ENCODE results near the gene ASTL. TPM values are rescaled to one million over a fixed set of nuclear protein-coding genes. Genes with fewer than 3 reads are reported as not detected.

The ASTL gene
- total RNA-seq, 4 donors from 2014 or later = 0.87 to 1.7 TPM; not detected in 2

DNA sequence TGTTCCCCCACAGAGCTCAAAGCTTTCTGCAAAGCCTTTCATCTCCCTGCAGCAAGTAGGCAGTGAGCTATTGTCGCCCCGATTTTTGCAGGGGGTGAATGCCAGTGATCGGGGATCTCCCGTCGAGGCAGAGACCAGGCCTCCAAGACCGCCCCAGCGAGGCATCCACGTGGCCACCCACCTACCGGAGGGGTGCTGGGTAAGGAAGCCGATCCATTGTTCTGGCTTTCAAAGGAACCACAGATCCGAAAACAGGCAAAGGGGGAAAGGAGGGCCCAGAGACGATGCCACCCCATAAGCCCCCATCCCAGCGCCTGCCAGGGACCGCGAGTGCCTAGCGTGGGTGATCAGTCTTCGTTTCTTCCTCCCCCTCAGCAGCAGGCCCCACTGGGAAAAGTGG lies 24.4 kb downstream of the ASTL start:
- TF ChIP-seq POLR2AphosphoS5 (IDR thresholded peaks at IDR 0.05) (no peak), EP300 (IDR thresholded peaks at IDR 0.05) (no peak), POLR2A (IDR thresholded peaks at IDR 0.05) (no peak), CTCF (IDR thresholded peaks at IDR 0.05) (no peak)
- 88% methylated on average over 17 of the region's 17 CpGs for WGBS
- no peak overlapping the region for H3K27ac ChIP-seq
- no peaks in the 10 kb centered on the region for H3K9me3 ChIP-seq
- DNase-seq (ENCODE audit: low spot score in 2 of 2) = no peak
- peaks cover 37% of the 10 kb centered on the region for H3K27me3 ChIP-seq
- H3K36me3 ChIP-seq = no peaks in the 10 kb centered on the region
- H3K4me1 ChIP-seq = peaks cover 24% of the 10 kb centered on the region
- no peak overlapping the region for H3K4me3 ChIP-seq

DNA sequence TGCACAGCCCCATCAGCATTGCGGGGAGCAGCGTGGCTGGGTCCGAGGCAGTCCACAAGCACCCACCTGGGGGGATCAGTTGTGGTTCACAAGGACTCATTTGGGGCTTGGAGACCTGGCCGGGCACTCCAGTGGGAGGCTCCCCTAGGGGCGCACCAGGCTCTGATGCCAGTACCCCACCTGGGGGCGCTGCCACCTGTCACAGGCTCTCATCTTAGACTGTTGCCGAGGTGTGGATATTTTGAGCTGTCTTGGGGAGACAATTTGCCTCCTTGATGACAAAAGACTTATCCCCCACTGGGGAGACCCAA lies 25.0 kb downstream of the ASTL start:
- no peak for DNase-seq (ENCODE audit: low spot score in 2 of 2)
- no peak overlapping the region for H3K27ac ChIP-seq
- no peak overlapping the region for H3K4me3 ChIP-seq
- TF ChIP-seq CTCF (IDR thresholded peaks at IDR 0.05) (no peak), POLR2AphosphoS5 (IDR thresholded peaks at IDR 0.05) (no peak), POLR2A (IDR thresholded peaks at IDR 0.05) (no peak), EP300 (IDR thresholded peaks at IDR 0.05) (no peak)
- no peaks in the 10 kb centered on the region for H3K9me3 ChIP-seq
- 96% methylated on average over 7 of the region's 7 CpGs for WGBS
- H3K36me3 ChIP-seq = no peaks in the 10 kb centered on the region
- peaks cover 31% of the 10 kb centered on the region for H3K27me3 ChIP-seq
- H3K4me1 ChIP-seq = peaks cover 24% of the 10 kb centered on the region

DNA sequence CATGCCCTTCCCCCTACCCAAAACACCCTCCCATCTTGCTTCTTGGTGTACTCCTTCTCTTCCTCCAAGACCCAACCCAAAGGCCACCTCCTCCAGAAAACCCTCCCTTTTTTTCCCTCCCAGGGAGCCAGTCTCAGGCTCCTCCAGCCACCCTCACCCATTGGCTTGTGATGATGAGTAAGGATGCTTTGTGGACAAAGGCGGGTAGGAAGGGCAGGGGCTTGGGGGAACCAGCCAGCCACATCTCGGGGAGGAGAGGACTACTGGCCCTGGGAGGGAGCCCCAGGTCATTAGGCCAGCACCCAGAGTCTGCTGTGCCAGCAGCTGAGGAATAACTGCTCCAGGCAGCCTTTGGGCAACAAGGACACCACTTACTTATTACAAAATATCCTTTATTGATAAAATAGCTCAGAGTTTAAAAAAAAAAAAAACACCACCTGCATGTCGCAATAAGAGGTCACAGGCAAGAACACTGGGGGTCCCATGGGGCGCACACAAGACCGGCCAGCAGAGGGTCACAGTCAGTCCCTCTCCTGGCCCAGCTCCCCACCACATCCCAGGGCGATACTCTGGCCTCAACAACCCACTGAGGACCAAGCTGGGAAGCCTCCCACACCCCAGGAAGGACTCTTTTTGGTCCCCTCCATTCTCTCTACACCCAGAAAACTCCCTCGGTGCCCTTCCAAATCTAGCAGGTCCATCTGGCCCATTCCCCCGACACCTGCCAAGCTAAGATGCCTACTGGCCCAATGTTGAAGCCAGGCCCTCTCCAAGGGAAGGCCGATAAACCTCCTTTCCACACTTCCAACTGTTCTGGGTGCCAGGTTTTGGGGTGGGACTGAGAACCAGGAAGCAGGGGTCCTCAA lies 25.6 kb downstream of the ASTL start:
- WGBS = 90% methylated on average over 9 of the region's 9 CpGs
- H3K4me1 ChIP-seq = peaks cover 19% of the 10 kb centered on the region
- no peak overlapping the region for H3K4me3 ChIP-seq
- no peak for TF ChIP-seq POLR2A (IDR thresholded peaks at IDR 0.05)
- TF ChIP-seq POLR2AphosphoS5 (IDR thresholded peaks at IDR 0.05) = no peak
- TF ChIP-seq EP300 (IDR thresholded peaks at IDR 0.05) = no peak
- no peak for TF ChIP-seq CTCF (IDR thresholded peaks at IDR 0.05)
- H3K9me3 ChIP-seq = no peaks in the 10 kb centered on the region
- no peak overlapping the region for H3K27ac ChIP-seq
- H3K36me3 ChIP-seq = no peaks in the 10 kb centered on the region
- H3K27me3 ChIP-seq = peaks cover 28% of the 10 kb centered on the region
- DNase-seq (ENCODE audit: low spot score in 2 of 2) = no peak

- DNase-seq (ENCODE audit: low spot score in 2 of 2) = peak in 1 of 2 donors; percentile 49
- no peaks in the 10 kb centered on the region for H3K9me3 ChIP-seq
- H3K36me3 ChIP-seq = no peaks in the 10 kb centered on the region
- no peak overlapping the region for H3K27ac ChIP-seq
- peaks cover 20% of the 10 kb centered on the region for H3K27me3 ChIP-seq
- no peak overlapping the region for H3K4me3 ChIP-seq
- peaks cover 11% of the 10 kb centered on the region for H3K4me1 ChIP-seq
- TF ChIP-seq POLR2AphosphoS5 (IDR thresholded peaks at IDR 0.05) (no peak), EP300 (IDR thresholded peaks at IDR 0.05) (no peak), POLR2A (IDR thresholded peaks at IDR 0.05) (no peak)
- 78% methylated on average over 4 of the region's 7 CpGs for WGBS
Observed at GRCh38 chr2:96111823-96112500, 26.3 kb downstream of the ASTL start.

DNA sequence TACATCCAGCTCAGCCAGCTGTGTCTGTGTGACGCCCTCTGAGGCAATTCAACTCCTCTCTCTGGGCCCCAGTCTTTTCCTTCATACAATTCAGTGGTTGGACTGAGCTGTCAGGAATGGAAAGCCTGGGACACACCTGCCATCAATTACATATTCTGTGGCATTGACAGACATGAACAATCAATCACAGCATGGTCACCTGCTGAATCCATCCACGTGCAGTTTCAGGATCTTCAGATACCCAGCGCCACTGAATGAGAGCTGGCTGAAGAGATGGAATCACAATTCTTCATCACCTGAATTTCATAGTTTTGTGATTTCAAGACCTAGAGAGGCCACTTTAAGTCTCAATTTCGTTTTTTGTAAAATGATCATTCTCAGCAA lies 27.1 kb downstream of the ASTL start:
- H3K27me3 ChIP-seq = peaks cover 13% of the 10 kb centered on the region
- no peak overlapping the region for H3K27ac ChIP-seq
- H3K4me1 ChIP-seq = peaks cover 4% of the 10 kb centered on the region
- H3K4me3 ChIP-seq = no peak overlapping the region
- no peak for DNase-seq (ENCODE audit: low spot score in 2 of 2)
- WGBS = 74% methylated on average over 4 of the region's 4 CpGs
- H3K36me3 ChIP-seq = no peaks in the 10 kb centered on the region
- TF ChIP-seq POLR2A (IDR thresholded peaks at IDR 0.05) (no peak), CTCF (IDR thresholded peaks at IDR 0.05) (no peak), EP300 (IDR thresholded peaks at IDR 0.05) (no peak), POLR2AphosphoS5 (IDR thresholded peaks at IDR 0.05) (no peak)
- no peaks in the 10 kb centered on the region for H3K9me3 ChIP-seq
